ENCODE data around the gene ITPK1.

The ITPK1 gene

DNA sequence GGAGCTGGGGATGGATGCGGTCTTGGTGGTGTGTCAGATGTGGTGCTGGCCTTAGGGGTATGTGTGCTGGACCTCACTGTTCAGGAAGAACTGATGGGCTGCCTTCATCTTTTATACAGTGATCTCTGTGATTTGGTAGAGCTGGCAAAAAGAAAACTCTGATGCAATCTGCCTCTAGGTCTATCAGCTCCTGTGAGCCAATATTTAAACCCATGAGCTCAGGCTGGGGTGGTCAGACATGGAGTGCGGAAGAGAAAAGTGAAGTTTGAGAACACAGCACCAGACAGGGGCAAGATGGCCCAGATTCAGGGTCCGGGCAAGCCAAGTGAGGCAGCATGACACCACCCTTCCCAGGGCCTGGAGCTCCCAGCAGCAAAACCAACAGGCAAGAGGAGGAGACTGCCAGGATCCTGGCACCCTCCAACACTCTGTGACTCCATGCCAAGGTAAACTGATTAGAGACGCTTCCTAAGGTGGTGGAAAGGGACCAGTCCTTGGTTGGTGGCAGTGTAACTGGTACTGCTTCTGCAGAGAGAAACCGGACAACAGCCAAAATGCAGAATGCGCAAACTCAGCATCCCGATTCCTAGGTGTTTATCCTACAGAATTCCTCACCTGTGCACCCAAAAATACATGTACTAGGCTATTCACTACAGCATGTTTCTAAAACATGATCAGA is 110.5 kb downstream of the ITPK1 start:
- DNase-seq, result no peak

DNA sequence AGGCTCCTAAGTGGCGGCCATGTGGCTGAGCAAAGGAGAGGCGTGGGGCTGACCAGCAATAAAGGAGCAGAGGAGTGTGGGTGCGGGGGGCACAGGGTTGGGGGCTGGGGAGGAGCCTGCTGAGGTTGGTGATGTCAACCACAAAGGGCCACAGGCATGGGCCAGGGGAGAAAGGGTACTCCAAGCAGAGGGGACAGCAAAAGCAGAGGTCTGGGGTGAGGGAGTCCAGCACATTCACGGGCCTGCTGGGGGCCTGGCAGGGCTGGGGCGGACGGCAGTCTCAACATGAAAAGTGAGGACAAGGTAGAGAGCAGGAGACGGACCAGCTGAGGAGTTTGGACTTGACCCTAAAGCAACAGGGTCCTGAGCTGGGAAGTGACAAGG is 111.0 kb downstream of the ITPK1 start:
- DNase-seq, result no peak

DNA sequence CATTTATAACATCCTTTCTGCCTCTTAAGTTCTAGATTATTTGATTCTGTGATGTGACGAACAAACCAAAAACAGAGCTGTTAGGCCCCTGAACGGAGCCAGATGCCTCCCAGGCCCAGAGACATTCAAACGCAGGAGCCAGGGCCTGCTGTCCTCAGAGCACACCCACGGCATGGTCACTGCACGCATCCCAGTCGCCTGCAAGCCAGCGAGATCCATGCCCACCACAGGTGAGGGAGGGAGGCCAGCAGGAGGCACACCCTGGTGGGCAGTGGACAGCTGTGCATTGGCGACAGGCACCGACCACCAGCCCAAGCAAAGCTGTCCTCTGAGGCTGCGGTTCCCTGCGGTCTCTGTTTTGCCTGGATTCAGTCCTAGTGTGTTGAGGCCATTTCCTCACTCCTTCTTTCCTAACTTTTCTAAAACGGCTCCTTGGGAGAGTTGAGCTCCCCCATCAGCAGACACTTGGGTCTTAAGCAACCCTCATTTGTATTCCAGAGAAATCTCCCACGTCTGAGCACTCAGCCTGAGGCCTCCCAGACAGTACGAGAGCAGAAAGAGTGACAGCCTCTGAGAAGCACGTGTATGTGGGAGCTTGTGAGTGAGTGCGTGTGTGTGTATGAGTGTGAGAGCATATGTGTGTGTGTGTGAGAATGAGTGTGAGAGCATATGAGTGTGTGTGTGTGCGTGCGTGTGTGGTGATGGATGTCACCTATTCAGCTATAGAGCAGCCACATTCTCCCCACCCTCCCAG is 111.6 kb downstream of the ITPK1 start:
- DNase-seq, result no peak

DNA sequence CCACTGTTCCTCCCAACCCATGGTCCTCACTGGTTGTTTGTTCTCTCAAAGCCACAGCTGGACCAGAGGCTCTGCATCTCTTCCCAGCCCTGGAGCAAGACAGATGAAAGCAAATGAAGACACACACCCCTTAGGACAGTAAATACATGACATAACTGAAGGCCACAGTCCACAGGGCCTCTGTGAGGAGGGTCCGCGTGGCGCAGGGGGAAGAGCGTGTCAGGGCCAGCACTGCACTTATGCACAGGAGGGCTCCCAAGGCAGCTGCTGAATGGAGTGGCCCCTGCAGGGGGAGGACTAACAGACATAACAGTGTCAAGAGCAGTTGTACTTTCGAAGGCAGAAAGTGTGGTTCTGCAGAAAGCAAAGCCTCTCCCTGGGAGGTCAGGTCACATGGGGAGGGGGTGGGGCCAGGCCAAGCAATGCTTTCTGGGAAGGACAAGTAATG is 112.8 kb downstream of the ITPK1 start:
- no peak for DNase-seq

DNA sequence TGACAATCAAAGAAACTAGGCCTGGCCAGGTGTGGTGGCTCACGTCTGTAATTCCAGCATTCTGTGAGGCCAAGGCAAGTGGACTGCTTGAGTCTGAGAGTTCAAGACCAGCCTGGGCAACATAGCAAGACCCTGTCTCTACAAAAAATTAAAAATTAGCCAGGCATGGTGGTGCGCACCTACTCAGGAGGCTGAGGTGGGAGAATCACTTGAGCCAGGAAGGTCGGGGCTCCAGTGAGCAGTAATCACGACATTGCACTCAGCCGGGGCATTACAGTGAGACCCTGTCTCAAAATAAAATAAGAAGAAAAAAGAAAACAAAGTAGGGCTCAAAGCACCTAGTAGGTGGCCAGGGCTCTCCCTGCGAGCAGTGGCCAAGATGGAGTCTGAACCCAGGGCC is 113.7 kb downstream of the ITPK1 start:
- DNase-seq, result no peak

DNA sequence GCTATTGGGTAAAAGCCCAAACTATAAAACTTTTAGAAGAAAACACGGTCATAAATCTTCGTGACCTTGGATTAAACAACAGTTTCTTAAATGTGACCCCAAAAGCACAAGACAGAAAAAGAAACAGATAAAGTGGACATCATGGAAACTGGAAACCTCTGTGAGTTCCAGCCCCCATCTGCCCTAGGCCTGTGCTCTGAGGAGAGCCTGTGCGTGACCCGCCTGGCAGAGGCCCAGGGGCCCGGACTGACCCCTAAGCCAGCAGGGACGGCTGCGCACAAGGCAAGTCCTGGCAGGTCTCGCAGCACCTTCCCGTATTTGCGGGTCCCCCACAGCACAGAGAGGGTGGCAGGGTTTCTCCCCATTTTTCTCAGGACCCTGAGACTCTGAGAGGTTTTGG is 116.8 kb downstream of the ITPK1 start:
- no peak for DNase-seq

DNA sequence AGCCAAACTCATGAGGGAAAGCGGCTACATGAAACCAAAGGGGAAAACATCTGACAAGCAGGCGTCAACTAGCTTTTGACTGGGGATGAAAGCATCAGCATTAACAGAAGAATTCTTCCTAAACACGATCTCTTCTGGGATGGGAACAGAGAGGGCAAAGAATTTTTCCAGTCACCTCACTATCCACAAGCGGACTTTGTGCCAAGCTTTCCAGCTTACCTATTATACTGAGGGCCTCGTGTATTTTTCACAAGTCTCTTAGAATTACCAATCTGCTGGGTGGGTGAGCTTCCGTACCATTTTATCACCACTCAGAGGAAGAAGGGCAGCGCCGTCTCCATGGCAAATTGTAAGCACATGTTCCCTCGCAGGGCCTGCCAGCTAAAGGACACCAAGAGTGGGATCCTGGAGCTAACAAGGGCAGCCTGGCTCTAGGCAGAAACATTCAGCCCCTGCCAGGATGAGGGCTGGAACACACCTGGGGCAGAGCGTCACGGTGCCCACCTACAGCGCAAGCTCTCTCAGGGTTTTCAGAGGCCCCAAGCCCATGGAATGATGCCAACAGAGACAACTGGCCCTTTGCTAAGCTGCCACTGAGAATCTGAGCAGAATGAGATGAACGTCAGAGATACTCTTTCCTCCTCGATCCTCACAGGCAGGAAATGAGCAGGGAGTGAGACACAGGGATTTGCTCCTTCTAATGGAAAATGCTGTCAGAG is 118.2 kb downstream of the ITPK1 start:
- DNase-seq, result no peak

DNA sequence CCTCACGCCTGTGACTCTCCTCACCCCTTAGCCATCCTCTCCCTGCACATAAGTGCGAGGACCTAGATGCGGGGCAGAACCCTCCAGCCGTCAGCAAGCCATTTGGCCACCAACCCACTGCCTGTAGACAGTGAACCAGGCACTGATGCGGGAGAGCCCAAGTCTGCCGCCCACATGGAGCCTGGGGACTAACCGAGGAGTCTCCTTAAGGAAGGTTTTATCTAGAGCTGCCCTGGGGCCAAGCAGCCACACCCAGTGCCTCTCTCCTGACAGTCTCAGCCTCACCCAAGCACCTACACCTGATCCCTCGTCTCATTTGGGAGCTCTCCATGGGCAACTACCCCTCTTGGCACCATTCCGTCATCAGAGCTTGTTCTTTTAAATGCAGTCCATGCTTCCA is 120.1 kb downstream of the ITPK1 start:
- DNase-seq, result no peak

DNA sequence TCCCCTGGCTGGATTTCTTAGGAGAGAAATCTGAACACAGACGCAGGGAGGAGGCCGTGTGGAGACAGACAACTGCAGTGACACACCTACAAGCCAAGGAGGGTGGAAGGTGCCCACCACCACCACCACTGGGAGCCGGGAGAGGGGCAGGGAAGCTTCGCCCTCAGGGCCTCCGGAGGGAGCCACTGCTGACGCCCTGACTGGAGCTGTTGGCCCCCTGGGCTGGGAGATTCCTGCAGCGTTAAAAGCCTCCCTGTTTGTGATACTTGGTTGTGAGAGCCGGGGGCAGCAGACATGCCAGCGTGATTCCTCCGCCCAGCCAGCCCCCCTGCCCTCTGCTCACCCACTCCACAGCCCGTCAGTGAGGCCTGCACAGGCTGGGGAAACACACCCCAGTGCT is 120.8 kb downstream of the ITPK1 start:
- no peak for DNase-seq

DNA sequence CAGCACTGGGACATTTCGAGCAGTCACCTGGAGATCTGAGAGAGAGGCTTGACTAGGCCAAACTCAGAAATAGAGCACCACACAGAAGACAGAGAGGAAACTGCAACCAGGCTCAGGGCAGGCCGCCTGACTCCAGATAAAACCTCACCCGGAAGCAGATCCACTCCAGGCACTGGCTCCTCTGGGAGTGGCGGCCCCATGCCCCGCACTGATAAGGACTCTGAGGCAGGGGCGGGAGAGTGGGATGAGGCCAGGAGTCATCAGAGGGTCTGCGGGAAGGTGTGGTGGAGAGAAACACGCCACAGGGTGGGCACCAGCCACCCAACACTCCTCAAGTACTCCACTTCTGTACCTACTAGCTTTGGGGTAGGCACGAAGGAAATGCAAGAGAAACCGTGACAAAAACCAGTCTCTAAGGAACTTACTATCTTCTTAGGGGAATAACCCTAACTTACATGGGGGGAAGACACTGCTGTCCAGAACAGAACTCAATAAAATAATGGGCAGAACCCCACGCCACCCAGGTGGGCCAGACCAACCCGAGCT is 121.5 kb downstream of the ITPK1 start:
- no peak for DNase-seq

DNA sequence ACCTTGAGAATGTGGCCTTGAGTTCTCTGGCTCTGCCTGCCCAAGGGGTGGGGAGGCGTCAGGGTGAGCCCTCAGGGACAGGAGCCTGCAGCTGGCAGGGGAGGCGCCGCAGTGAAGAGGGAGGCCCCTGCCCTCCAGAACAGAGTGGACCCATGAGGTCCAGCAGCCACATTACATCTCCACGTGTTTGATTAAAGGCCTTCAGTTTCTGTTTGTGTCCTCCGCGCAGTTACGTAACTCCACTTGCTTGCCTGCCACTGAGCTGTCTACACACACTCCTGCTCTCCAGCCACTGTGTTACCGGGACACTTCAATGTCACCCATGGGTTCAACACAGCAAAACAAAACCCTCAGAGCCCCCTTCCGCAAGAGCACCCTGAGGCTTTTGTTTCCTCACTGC is 122.4 kb downstream of the ITPK1 start:
- no peak for DNase-seq

DNA sequence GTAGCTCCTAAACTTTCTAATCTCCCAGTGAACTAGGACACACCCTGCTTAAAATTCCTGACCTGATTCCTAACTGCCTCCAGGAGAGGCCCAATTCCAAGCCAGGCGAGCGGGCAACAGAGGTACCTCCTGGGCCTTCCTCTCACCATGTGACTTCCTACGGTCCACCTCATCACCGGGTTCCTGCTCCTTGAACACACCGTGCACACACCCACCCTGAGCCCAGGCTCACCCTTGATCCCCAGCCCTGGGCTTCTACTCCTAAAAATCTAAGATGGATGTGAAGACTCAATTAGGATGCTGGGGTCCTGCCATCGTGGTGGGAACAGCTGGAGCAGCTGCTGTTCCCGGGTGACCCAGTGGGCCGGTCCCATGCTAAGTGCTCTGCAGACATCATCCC is 124.2 kb downstream of the ITPK1 start:
- no peak for DNase-seq

DNA sequence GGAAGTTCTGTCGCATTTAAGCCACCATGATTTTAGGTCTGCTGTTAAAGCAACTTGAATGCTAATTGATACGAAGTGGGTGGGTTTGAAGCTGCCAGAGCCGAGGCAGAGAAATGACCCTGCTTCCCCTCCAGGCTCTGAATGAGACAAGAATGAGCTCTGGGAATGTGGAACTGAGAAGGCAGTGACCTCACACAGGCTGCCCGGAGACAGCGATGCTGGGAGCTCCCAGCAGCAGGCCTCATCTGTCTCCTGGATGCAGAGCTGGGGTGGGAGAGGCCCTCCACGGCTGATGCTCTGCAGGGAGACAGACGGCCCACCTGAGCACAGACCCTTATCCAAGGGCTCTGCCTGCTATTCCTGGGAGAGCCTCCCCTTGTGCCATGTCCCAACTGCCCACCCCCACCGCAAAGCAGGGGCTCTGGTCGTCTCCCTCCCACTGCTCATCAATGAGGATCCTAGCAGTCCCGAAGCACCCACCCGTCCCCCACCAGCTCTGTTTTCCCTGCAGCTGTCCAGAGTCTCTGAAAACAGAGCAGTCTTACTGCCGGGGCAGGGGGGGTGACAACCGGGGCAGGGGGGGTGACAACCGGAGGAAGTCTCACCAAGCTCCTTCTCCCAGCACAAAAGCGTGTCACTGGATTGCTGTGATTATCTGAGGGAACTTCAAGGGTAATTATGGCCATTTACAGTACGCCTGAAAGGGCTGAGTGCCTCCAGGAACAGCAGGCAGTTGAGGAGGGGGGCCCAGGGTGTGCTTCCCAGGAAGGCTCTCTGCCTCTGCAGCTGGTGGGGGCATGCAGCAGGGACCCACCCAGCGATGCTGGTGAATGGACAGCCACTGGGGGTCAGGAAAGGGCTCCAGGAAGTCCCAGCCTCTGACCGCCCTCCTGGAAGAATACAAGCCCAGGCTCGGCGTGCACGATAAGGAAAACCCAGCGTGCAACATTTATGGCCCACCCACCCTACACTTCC is 125.0 kb downstream of the ITPK1 start:
- no peak for DNase-seq

DNA sequence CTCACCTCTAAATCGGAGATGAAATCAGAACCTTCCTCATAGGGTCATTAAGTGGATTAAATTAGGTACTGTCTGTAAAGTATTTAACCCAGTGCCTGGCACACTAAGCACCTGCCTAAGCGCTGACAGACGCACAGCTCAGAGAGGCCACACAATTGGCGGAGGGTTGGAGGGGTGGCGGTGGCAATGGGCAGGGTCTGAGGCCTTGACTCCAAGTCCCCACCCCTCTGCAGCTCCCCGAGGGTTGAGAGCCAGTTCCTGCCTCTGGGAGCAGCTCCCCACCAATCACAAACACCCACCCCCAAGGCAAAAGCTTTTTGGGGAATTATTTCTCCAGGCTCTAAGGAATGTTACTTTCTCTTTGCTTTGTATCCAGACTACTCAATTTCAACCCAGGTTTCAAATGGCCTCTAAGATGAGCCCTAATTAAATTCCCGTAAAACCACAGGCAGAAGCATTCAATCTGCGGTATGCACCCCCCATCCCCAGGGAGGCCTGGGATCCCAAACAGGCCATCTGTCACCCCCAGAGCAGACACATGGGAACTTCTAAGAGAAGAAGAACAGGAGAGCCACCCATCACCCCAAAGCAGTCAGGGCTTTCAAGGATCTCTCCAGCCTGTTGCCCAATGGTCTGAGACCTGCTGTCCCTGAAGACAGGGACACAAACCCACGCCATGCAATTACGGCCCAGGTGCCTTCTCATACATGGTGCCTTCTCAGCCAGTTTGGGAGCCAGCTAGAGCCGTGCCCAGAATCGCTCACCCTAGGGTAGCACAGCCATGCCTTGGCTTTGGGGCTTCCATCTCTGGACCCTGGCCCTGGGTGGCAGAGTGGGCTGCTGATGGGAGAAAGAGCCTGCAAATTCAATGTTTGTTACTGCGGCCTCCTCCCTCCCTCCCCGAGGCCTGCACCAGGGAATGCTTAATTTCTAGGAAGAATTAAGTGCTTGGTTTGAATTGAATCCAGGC is 126.7 kb downstream of the ITPK1 start:
- DNase-seq, result no peak

DNA sequence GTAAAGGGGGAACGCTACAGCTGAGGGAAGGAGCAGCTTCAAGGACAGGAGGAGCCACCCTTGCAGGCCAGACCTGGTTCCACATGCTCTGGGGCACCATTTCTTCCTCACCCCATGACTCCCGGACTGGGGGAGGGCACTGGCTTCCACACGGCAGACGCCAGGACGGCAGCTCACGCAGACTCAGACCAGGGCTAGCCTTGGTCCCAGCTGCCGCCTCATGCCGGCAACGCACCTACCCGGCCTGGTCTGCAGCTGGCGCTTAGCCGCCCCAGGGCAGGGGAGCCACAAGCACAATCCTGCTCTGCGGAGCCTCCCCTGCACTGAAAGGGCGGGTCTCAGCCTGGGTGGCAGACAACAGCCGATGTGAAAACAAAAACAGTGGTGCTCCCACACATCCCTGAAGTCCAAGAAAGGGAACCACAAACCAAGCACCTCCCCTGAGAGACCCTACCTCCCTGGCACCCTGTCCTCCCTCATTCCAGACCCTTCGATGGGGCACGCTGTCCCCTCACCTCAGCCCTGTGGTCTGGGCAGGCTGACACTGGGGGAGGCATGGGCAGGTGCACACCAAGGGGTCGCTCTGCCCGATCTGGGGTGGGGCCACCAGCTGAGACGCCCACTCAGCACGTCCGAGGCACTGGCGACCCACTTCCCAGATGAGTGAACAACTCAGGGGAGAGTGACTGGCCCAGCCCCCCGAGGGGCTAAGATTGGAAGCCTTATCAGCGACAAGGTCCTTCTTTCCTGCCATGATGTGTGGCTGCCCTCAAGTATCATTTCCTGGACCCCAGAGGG is 127.8 kb downstream of the ITPK1 start:
- DNase-seq, result no peak

DNA sequence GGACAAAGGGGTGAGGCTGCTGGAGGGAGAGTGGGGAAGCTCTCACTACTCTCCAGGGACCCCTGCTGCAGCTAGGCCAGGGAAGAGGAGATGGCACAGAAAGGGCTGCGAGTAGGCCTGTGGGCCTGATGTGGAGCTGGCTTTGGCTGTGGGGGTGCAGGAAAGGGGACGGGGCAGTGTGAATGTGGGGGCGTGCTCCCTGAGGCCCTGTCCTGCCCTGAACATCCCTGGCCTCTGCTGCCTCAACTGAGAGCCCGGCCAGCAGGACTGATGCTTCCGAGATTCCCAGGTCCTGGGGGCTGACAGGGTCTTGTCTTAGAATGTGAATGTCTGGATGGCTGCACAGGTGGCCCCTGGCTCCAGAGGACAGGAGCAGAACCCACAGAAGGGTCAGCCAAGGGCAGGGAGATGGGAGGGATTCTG is 128.6 kb downstream of the ITPK1 start:
- DNase-seq, result no peak

DNA sequence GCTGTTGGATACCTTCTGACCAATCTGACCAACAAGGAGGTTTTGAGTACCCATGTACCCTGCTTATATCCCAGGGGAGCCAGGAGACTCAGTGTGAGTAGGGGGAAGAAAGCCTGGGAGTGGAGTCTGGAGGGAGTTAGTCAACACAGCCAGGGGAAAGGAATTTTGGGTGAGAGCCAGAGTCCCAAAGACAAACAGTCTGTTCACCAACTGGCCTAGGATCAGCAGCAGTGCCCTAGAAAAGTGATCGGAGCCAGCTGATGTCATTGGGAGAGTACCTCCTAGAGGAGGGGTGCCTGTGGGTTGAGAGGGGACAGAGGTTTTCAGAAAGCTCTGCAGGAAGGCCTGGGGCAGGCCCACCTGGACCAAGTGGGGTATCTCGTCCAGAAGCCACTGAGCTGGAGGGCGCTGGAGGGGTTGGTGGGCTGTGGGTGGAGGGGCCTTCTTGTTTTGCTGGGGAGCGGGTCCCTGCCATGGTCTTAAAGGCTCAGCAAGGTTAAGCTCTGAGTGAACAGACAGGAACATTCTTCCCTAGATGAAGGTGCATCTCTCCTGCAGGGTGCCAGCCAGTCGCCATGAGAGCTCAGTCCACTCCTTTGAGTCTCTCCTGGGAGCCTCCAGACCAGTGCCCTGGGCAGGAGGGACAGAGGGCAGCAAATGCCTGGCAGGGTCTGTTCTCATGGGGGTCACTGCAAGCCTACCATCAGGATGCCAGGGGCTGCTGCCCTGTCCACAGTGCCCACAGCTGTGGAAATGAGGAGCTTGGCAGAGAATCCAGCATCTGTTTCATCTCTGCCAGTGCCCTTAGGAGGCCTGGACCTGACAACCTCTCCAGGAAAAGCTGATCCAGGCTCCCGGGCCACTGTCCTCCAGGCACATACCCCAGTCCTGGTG is 129.2 kb downstream of the ITPK1 start:
- no peak for DNase-seq

DNA sequence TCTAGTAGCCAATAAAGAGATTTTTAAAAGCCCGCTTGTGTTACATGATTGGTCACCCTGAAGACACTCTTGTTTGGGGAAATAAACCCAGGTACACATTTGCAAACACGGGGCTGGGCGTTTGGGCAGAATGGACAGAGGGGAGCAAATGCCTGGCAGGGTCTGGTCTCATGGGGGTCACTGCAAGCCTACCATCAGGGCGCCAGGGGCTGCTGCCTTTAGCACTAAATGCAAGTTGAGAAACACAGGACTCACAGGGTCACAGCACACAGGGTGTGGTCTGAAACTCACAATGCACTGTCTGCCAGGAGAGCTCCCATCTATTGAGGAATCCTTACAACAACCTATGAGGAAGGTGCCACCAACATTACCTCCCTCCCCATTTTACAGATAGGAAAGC is 130.2 kb downstream of the ITPK1 start:
- DNase-seq, result no peak

DNA sequence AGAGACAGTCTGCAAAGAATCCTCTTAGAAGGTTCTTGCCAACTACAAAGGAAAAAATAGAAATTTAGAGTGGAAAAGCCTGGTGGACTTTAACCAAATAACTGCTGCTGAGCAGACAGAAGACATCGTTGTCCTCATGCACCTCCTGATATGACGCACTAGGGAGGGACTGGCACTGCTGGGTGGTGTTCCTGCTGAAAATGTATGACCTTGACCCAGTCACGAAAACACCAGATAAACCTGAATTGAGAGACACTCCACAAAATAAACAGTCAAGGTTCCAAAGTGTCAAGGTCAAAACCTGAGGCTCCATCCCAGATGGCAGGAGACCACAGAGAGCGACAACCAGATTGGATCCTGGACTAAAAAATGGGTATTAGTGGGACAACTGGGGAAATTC is 130.8 kb downstream of the ITPK1 start:
- no peak for DNase-seq
